GM19463 (cell line): Measurements from ENCODE around the gene PIP5KL1.

Experiments
- ATAC-seq: cut with Tn5 transposase; IDR thresholded peaks from one replicate; pipeline ENCODE4 v1.9.1; 2021; ENCODE audit warnings: mild to moderate bottlenecking, moderate library complexity; ENCODE audit not compliant: unreplicated experiment

Gene PIP5KL1

GRCh38 chr9:127875306-127875966, 55.1 kb downstream of the PIP5KL1 start:
- no peak for ATAC-seq

- ATAC-seq = no peak
Observed at GRCh38 chr9:127874301-127875221, 56.0 kb downstream of the PIP5KL1 start.

DNA sequence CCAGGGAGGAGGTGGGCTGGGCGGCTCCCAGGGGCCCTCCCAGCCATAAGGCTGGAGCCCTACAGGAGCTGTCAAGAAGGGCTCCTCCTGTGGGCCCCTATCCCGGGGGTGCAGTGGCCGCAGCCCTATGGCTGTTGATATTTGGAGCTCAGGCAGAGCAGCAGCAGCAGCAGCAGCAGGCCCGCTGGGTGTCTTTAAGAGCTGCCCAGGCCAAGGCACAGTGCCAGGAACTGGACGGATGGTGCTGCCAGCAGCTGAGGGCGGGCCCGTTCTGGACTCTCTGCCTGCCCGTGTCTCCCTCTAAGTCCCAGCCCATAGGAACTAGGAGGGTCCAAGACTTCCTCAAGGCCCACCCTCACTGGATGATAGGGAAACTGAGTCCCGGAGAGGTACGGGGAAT, 56.7 kb downstream of the PIP5KL1 start:
- no peak for ATAC-seq

DNA sequence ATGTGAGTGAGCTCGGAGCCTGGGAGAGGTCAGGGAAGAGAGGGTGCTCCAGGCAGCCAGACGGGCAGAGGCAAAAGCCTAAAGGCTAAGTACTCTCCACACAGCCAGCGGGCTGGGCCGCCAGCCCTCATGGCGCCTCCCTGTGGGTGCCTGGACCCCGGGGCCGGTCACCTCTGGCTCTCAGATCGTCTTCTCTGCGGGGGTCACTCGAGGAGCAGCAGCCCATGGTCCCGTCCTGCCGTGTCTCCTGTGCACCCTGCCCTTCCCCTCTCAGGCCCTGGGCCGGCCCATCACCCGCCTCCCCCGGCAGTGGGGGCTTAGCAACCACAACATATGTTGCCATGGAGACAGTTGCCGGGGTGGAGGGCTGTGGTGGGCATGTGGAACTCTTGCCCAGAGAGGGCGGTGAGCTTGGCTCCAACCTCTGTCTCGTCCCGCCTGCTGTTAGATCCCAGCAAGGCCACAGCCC, 57.3 kb downstream of the PIP5KL1 start:
- ATAC-seq = no peak

GRCh38 chr9:127872369-127873222, 58.0 kb downstream of the PIP5KL1 start:
- no peak for ATAC-seq

DNA sequence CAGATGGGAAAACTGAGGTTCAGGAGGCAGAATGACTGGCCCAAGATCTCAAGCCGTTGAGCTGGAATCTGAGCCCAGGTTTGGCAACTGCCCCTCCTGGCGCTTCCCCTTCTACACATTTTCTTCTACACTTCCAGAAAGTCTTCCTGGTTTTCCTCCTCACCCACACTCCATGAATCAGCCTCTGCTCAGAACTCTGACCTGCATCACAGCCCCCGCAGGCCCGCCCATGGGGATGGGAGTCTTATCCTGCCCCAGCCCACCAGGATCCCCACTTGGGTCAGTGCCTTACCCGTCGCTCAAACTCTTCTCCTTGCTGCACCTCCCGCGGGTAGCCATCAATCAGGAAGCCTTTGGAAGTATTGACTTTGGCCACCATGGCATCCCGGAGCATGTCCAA, 59.0 kb downstream of the PIP5KL1 start:
- ATAC-seq = no peak

DNA sequence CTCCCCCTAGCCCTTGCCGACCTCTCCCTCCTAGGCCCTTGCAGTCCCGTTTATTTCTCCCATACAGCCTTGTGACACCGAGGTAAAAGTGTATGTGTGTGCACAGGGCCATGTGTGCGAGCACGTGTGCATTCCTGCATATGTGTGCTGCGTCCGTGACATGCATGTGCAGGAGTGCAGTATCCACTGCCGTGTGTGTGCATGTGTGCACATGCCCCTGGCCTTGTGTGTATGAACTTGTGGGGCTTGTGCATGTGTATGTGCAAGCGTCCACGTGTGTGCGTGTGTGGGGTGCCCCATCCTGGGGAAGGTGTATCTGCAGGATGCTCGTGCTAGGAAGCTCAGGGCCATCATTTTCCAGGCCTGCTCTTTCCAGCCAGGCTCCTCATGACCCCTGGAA, 59.7 kb downstream of the PIP5KL1 start:
- ATAC-seq = no peak
